HCT116 (cell line): ENCODE measurements around the gene FRMD8. TPM values are rescaled to one million over a fixed set of nuclear protein-coding genes. Genes with fewer than 3 reads are reported as not detected.

Source experiments
- ATAC-seq: fragments of 200-7000 bp; cut with Tn5 transposase; 2 replicates; pipeline ENCODE4 v1.9.1; 2020; ENCODE audit warnings: mild to moderate bottlenecking, moderate library complexity
- BruUV-seq: library from RNA; stranded (reverse); fragments of 400-500 nt; replicated peaks from 2 replicates; lab custom pipeline; 2021; lab: Mats Ljungman, UMichigan
- CTCF ChIA-PET: fragments of 300-600 bp; sonication (Branson Sonifier 250); formaldehyde crosslinking; loops from one replicate; lab custom pipeline; 2021; ENCODE audit warnings: antibody characterized with exemption; lab: Charles Lee
- POLR2A ChIA-PET: fragments of 300-600, 350-600 bp; sonication (Branson Sonifier 250); formaldehyde crosslinking; loops from one replicate; lab custom pipeline; 2021; ENCODE audit warnings: antibody characterized with exemption; lab: Charles Lee
- RAD21 ChIA-PET, 2 experiments: fragments of 300-600 bp; sonication (Branson Sonifier 250); formaldehyde crosslinking; loops; one replicate each; lab custom pipeline; 2023; ENCODE audit warnings: low total read pairs in 2 of 2; ENCODE audit not compliant: uncharacterized antibody in 2 of 2, unreplicated experiment in 2 of 2, low non-redundant PET in 1 of 2; lab: Charles Lee
- DNase-seq: peaks from one replicate; pipeline ENCODE4 v3.0.0-alpha.2; 2010; ENCODE audit warnings: low read depth, low spot score
- H2AFZ ChIP-seq: fragments of 200-600 bp; shearing (Covaris generic), sonication (generic); 2 replicates; pipeline ENCODE4 v1.6.1; 2017; ENCODE audit warnings: low read depth, mixed run types, mixed read lengths, antibody characterized with exemption, low read length; ENCODE audit not compliant: poor library complexity, severe bottlenecking
- H3K27ac ChIP-seq: 2 replicates; pipeline ENCODE4 v1.5.1; 2012; ENCODE audit warnings: low read depth, low read length
- H3K27me3 ChIP-seq: fragments of 200-600 bp; sonication (generic); 2 replicates; pipeline ENCODE4 v1.6.1; 2016; ENCODE audit warnings: mixed run types, low read length, mixed read lengths; ENCODE audit not compliant: insufficient read depth
- H3K36me3 ChIP-seq, 2 experiments: fragments of 200-500 bp in 1 of 2; fragments of 200-600 bp in 1 of 2; sonication (Bioruptor generic) in 1 of 2; sonication (generic) in 1 of 2; 2 replicates each; pipeline versions ENCODE4 v1.5.1 to v1.6.1; 2014 to 2016; ENCODE audit warnings: low read length in 2 of 2, inconsistent platforms in 1 of 2, mixed read lengths in 1 of 2, mixed run types in 1 of 2; ENCODE audit not compliant: insufficient read depth in 2 of 2, control insufficient read depth in 1 of 2
- H3K4me1 ChIP-seq, 2 experiments: fragments of 200-600 bp in 1 of 2; sonication (generic) in 1 of 2; 2 replicates each; pipeline versions ENCODE4 v1.5.1 to v1.6.1; 2012 to 2017; ENCODE audit warnings: low read length in 2 of 2, inconsistent platforms in 1 of 2, mild to moderate bottlenecking in 1 of 2, mixed read lengths in 1 of 2, mixed run types in 1 of 2, moderate library complexity in 1 of 2; ENCODE audit not compliant: insufficient read depth in 2 of 2, control insufficient read depth in 1 of 2
- H3K4me2 ChIP-seq: fragments of 200-600 bp; sonication (generic); 2 replicates; pipeline ENCODE4 v1.6.1; 2017; ENCODE audit warnings: mixed run types, low read length, mixed read lengths
- H3K4me3 ChIP-seq, 2 experiments: fragments of 200-600 bp in 1 of 2; sonication (generic) in 1 of 2; replicated peaks in 1 of 2; 2 replicates each; pipeline ENCODE4 v1.5.1; 2011 to 2016; ENCODE audit warnings: low read length in 2 of 2, control low read depth in 1 of 2, low read depth in 1 of 2, mild to moderate bottlenecking in 1 of 2, mixed read lengths in 1 of 2, mixed run types in 1 of 2
- H3K79me2 ChIP-seq: fragments of 200-600 bp; sonication (generic); 2 replicates; pipeline ENCODE4 v1.6.1; 2017; ENCODE audit warnings: mild to moderate bottlenecking, mixed run types, low read length, moderate library complexity, mixed read lengths; ENCODE audit not compliant: insufficient read depth
- H3K9ac ChIP-seq: fragments of 200-600 bp; sonication (generic); 2 replicates; pipeline ENCODE4 v1.6.1; 2016; ENCODE audit warnings: low read length, mixed read lengths
- H3K9me2 ChIP-seq: fragments of 200-600 bp; sonication (generic), shearing (Covaris generic); 2 replicates; pipeline ENCODE4 v1.6.1; 2017; ENCODE audit warnings: mixed run types, mild to moderate bottlenecking, moderate library complexity; ENCODE audit not compliant: insufficient read depth
- H3K9me3 ChIP-seq, 2 experiments: fragments of 200-500 bp in 1 of 2; fragments of 200-600 bp in 1 of 2; sonication (Bioruptor generic) in 1 of 2; sonication (generic) in 1 of 2; 2 replicates each; pipeline ENCODE4 v1.6.1; 2014 to 2017; ENCODE audit warnings: low read length in 2 of 2, mixed read lengths in 2 of 2, inconsistent platforms in 1 of 2, low read depth in 1 of 2, mild to moderate bottlenecking in 1 of 2, mixed run types in 1 of 2, moderate library complexity in 1 of 2; ENCODE audit not compliant: control insufficient read depth in 1 of 2, insufficient read depth in 1 of 2
- H4K20me1 ChIP-seq: fragments of 200-600 bp; sonication (generic), shearing (Covaris generic); 2 replicates; pipeline ENCODE4 v1.6.1; 2017; ENCODE audit warnings: mixed run types, mild to moderate bottlenecking, moderate library complexity; ENCODE audit not compliant: insufficient read depth
- ATF3 ChIP-seq: IDR thresholded peaks from 2 replicates; pipeline ENCODE4 v1.6.1; 2012
- CBX3 ChIP-seq: IDR thresholded peaks from 2 replicates; pipeline ENCODE4 v1.6.1; 2012; ENCODE audit warnings: low read depth
- CTCF ChIP-seq, 3 experiments: fragments of 200-600 bp in 1 of 3; sonication (generic) in 1 of 3; IDR thresholded peaks in 2 of 3; conservative IDR thresholded peaks in 1 of 3; 2 replicates each; pipeline ENCODE4 v1.5.1; 2012 to 2017; ENCODE audit warnings: low read depth in 2 of 3, low read length in 2 of 3, antibody characterized with exemption in 1 of 3, borderline replicate concordance in 1 of 3, control low read depth in 1 of 3, mild to moderate bottlenecking in 1 of 3, mixed read lengths in 1 of 3, mixed run types in 1 of 3, moderate library complexity in 1 of 3; ENCODE audit not compliant: insufficient read depth in 1 of 3
- EGR1 ChIP-seq: IDR thresholded peaks from 2 replicates; pipeline ENCODE4 v1.6.1; 2012; ENCODE audit warnings: low read depth
- ELF1 ChIP-seq: IDR thresholded peaks from 2 replicates; pipeline ENCODE4 v1.6.1; 2012; ENCODE audit warnings: low read depth, borderline replicate concordance
- EZH2 ChIP-seq: fragments of 200-600 bp; sonication (generic); IDR thresholded peaks from 2 replicates; pipeline ENCODE4 v1.6.1; 2017; ENCODE audit warnings: antibody characterized with exemption, mixed run types
- EZH2phosphoT487 ChIP-seq: fragments of 200-600 bp; IDR thresholded peaks from 2 replicates; pipeline ENCODE4 v1.6.1; 2018; ENCODE audit warnings: antibody characterized with exemption, borderline replicate concordance
- FOSL1 ChIP-seq: IDR thresholded peaks from 2 replicates; pipeline ENCODE4 v1.6.1; 2012; ENCODE audit warnings: low read depth
- MAX ChIP-seq: IDR thresholded peaks from 2 replicates; pipeline ENCODE4 v1.6.1; 2012
- POLR2A ChIP-seq: IDR thresholded peaks from 2 replicates; pipeline ENCODE4 v1.7.0; 2011; ENCODE audit warnings: borderline replicate concordance; ENCODE audit not compliant: insufficient read depth, insufficient read length; ENCODE audit errors: extremely low read depth
- POLR2AphosphoS5 ChIP-seq: IDR thresholded peaks from 2 replicates; pipeline ENCODE4 v1.6.1; 2011; ENCODE audit warnings: mild to moderate bottlenecking, low read depth, low read length, moderate library complexity
- RAD21 ChIP-seq: IDR thresholded peaks from 2 replicates; pipeline ENCODE4 v1.6.1; 2012; ENCODE audit warnings: low read depth, mild to moderate bottlenecking
- SP1 ChIP-seq: IDR thresholded peaks from 2 replicates; pipeline ENCODE4 v1.6.1; 2012; ENCODE audit warnings: low read depth
- TCF7L2 ChIP-seq: IDR thresholded peaks from 2 replicates; pipeline ENCODE4 v1.7.0; 2011; ENCODE audit warnings: borderline replicate concordance, inconsistent platforms; ENCODE audit not compliant: insufficient read depth, insufficient read length; ENCODE audit errors: extremely low read depth
- YY1 ChIP-seq: IDR thresholded peaks from 2 replicates; pipeline ENCODE4 v1.6.1; 2011; ENCODE audit warnings: low read length, low read depth, moderate library complexity, mild to moderate bottlenecking; ENCODE audit not compliant: insufficient replicate concordance; ENCODE audit errors: extremely low read depth
- intact Hi-C: fragments of 100-400 bp; cut with micrococcal nuclease; formaldehyde crosslinking; loops from 2 replicates; pipeline ENCODE4 v1.10.0; 2022
- total RNA-seq: library from RNA; stranded (reverse); gene quantifications from one replicate; pipeline ENCODE4 v1.2.1, GENCODE V29; 2021; ENCODE audit not compliant: unreplicated experiment

FRMD8 gene
- total RNA-seq, 1 experiment from 2014 or later = 35.8 TPM

GRCh38 chr11:65432100-65432650 is 45.7 kb downstream of the FRMD8 start:
- CTCF ChIA-PET = no interaction called here
- Histone ChIP-seq H3K4me3 (no peak overlapping the region), H3K36me3 (peaks cover 0 to 20% of the 10 kb centered on the region in 2 experiments; a peak in 2 of 4 replicates), H3K4me1 (peaks cover 0 to 21% of the 10 kb centered on the region in 2 experiments; a peak in 3 of 4 replicates), H3K27me3 (no peaks in the 10 kb centered on the region), H3K79me2 (peaks cover 53% of the 10 kb centered on the region), H3K9ac (no peak overlapping the region), H3K4me2 (no peak overlapping the region), H2AFZ (no peak overlapping the region), H3K9me2 (no peaks in the 10 kb centered on the region), H3K9me3 (no peaks in the 10 kb centered on the region), H3K27ac (no peak overlapping the region), H4K20me1 (no peaks in the 10 kb centered on the region)
- BruUV-seq = no TSS peak
- intact Hi-C loops = no loop called here
- TF ChIP-seq MAX = no peak
- peak; percentile 2; the same call in 1 of the 2 replicates for TF ChIP-seq POLR2AphosphoS5
- RAD21 ChIA-PET = interaction anchor here (0.7 to 1.4 kb wide), 3 partner anchors 16 to 30 kb away, joined by 3 to 5 read pairs (median 4); no protein-coding TSS in a partner anchor
- POLR2A ChIA-PET = interaction anchor here (1.1 to 1.5 kb wide), 3 partner anchors 9 to 66 kb away, joined by 3 to 10 read pairs (median 3); partner anchors contain the start of genes MALAT1 and NEAT1
- ATAC-seq = no peak
- DNase-seq = no peak

GRCh38 chr11:65432686-65433582 is 46.5 kb downstream of the FRMD8 start:
- intact Hi-C loops = loop anchor here (1.0 kb wide), 1 partner anchor 17 kb away; no protein-coding TSS in a partner anchor
- RAD21 ChIA-PET = interaction anchor here (0.7 to 1.4 kb wide), 3 partner anchors 17 to 31 kb away, joined by 3 to 5 read pairs (median 4); no protein-coding TSS in a partner anchor
- Histone ChIP-seq H3K9me2 (no peaks in the 10 kb centered on the region), H3K36me3 (peaks cover 0 to 27% of the 10 kb centered on the region in 2 experiments; a peak in 2 of 4 replicates), H2AFZ (no peak overlapping the region), H3K27me3 (no peaks in the 10 kb centered on the region), H3K4me1 (peaks cover 0 to 13% of the 10 kb centered on the region in 2 experiments; a peak in 2 of 4 replicates), H3K4me3 (no peak overlapping the region), H3K9me3 (no peaks in the 10 kb centered on the region), H3K4me2 (no peak overlapping the region), H3K79me2 (peaks cover 58% of the 10 kb centered on the region), H3K27ac (no peak overlapping the region), H4K20me1 (no peaks in the 10 kb centered on the region), H3K9ac (no peak overlapping the region)
- CTCF ChIA-PET = no interaction called here
- ATAC-seq = peak; percentile 61
- DNase-seq = no peak
- no TSS peak for BruUV-seq
- POLR2A ChIA-PET = interaction anchor here (1.1 to 1.5 kb wide), 3 partner anchors 9 to 66 kb away, joined by 3 to 10 read pairs (median 3); partner anchors contain the start of genes MALAT1 and NEAT1
- TF ChIP-seq EZH2 (no peak), POLR2A (no peak), CBX3 (no peak), ATF3 (no peak), ELF1 (no peak), MAX (no peak), EZH2phosphoT487 (no peak), RAD21 (peak; percentile 66), YY1 (no peak), EGR1 (no peak), FOSL1 (no peak), SP1 (no peak), TCF7L2 (no peak), CTCF (IDR thresholded peaks at IDR 0.05 in 2 of 3, conservative IDR thresholded peaks at IDR 0.05 in 1 of 3; ENCODE audit: borderline replicate concordance in 1 of 3, insufficient read depth in 1 of 3, low read depth in 2 of 3, low read length in 2 of 3) (peak in 2 of 3 experiments; percentile 30 to 38; a peak in 3 of 6 replicates)
